ENCODE data around the gene TRAM2. TPM values are rescaled to one million over a fixed set of nuclear protein-coding genes. Genes with fewer than 3 reads are reported as not detected.

TRAM2 gene
- total and polyA plus RNA-seq, 5 donors from 2014 or later: 3.2 to 12.0 (median 4.0) TPM

- Mint-ChIP-seq H3K36me3 (peaks cover 57% of the 10 kb centered on the region), H3K27me3 (no peaks in the 10 kb centered on the region), H3K9me3 (no peaks in the 10 kb centered on the region), H3K4me3 (no peak overlapping the region), H3K27ac (no peak overlapping the region), H3K4me1 (peaks cover 0 to 4% (median 2%) of the 10 kb centered on the region in 4 donors)
- Histone ChIP-seq H3K9me3 (ENCODE audit: control insufficient read depth in 2 of 2, low read length in 2 of 2) (no peaks in the 10 kb centered on the region), H3K4me1 (ENCODE audit: control insufficient read depth, insufficient read depth, low read length, poor library complexity, severe bottlenecking) (no peaks in the 10 kb centered on the region), H3K4me3 (ENCODE audit: low read depth, low read length) (no peak overlapping the region), H3K27me3 (ENCODE audit: control insufficient read depth, insufficient read depth, low read length) (no peaks in the 10 kb centered on the region), H3K36me3 (ENCODE audit: control insufficient read depth, insufficient read depth, low read length) (peaks cover 30% of the 10 kb centered on the region), H3K27ac (ENCODE audit: insufficient read depth, low read length, poor library complexity, severe bottlenecking) (no peak overlapping the region)
- DNase-seq (no peak), ATAC-seq (ENCODE audit: low read depth in 2 of 2) (no peak)
Observed at GRCh38 chr6:52507557-52508260, 69.2 kb downstream of the TRAM2 start.

GRCh38 chr6:52506476-52506875 lies 70.4 kb downstream of the TRAM2 start:
- H3K27ac Mint-ChIP-seq: no peak overlapping the region
- Histone ChIP-seq H3K27me3 (ENCODE audit: control insufficient read depth, insufficient read depth, low read length) (no peaks in the 10 kb centered on the region), H3K9me3 (ENCODE audit: control insufficient read depth in 2 of 2, low read length in 2 of 2) (no peaks in the 10 kb centered on the region), H3K27ac (ENCODE audit: insufficient read depth, low read length, poor library complexity, severe bottlenecking) (no peak overlapping the region), H3K4me3 (ENCODE audit: low read depth, low read length) (no peak overlapping the region), H3K4me1 (ENCODE audit: control insufficient read depth, insufficient read depth, low read length, poor library complexity, severe bottlenecking) (no peaks in the 10 kb centered on the region), H3K36me3 (ENCODE audit: control insufficient read depth, insufficient read depth, low read length) (peaks cover 28% of the 10 kb centered on the region)
- no peaks in the 10 kb centered on the region for H3K27me3 Mint-ChIP-seq
- peaks cover 67% of the 10 kb centered on the region for H3K36me3 Mint-ChIP-seq
- no peaks in the 10 kb centered on the region for H3K9me3 Mint-ChIP-seq
- DNase-seq: no peak
- no peak for ATAC-seq (ENCODE audit: low read depth in 2 of 2)
- H3K4me1 Mint-ChIP-seq: peaks cover 0 to 4% (median 2%) of the 10 kb centered on the region in 4 donors
- H3K4me3 Mint-ChIP-seq: no peak overlapping the region

- no peaks in the 10 kb centered on the region for H3K27me3 Mint-ChIP-seq
- Histone ChIP-seq H3K27me3 (ENCODE audit: control insufficient read depth, insufficient read depth, low read length) (no peaks in the 10 kb centered on the region), H3K27ac (ENCODE audit: insufficient read depth, low read length, poor library complexity, severe bottlenecking) (no peak overlapping the region), H3K4me3 (ENCODE audit: low read depth, low read length) (no peak overlapping the region), H3K36me3 (ENCODE audit: control insufficient read depth, insufficient read depth, low read length) (peaks cover 28% of the 10 kb centered on the region), H3K4me1 (ENCODE audit: control insufficient read depth, insufficient read depth, low read length, poor library complexity, severe bottlenecking) (no peaks in the 10 kb centered on the region), H3K9me3 (ENCODE audit: control insufficient read depth in 2 of 2, low read length in 2 of 2) (no peaks in the 10 kb centered on the region)
- no peaks in the 10 kb centered on the region for H3K9me3 Mint-ChIP-seq
- peaks cover 70% of the 10 kb centered on the region for H3K36me3 Mint-ChIP-seq
- ATAC-seq (ENCODE audit: low read depth in 2 of 2) (no peak), DNase-seq (no peak)
- peaks cover 0 to 4% (median 1%) of the 10 kb centered on the region in 4 donors for H3K4me1 Mint-ChIP-seq
- H3K27ac Mint-ChIP-seq: no peak overlapping the region
- no peak overlapping the region for H3K4me3 Mint-ChIP-seq
Observed at GRCh38 chr6:52505726-52506409, 71.0 kb downstream of the TRAM2 start.

- Histone ChIP-seq H3K27me3 (ENCODE audit: control insufficient read depth, insufficient read depth, low read length) (no peaks in the 10 kb centered on the region), H3K4me3 (ENCODE audit: low read depth, low read length) (no peak overlapping the region), H3K27ac (ENCODE audit: insufficient read depth, low read length, poor library complexity, severe bottlenecking) (no peak overlapping the region), H3K4me1 (ENCODE audit: control insufficient read depth, insufficient read depth, low read length, poor library complexity, severe bottlenecking) (no peaks in the 10 kb centered on the region), H3K9me3 (ENCODE audit: control insufficient read depth in 2 of 2, low read length in 2 of 2) (no peaks in the 10 kb centered on the region), H3K36me3 (ENCODE audit: control insufficient read depth, insufficient read depth, low read length) (peaks cover 28% of the 10 kb centered on the region)
- H3K27me3 Mint-ChIP-seq: no peaks in the 10 kb centered on the region
- no peaks in the 10 kb centered on the region for H3K9me3 Mint-ChIP-seq
- H3K4me3 Mint-ChIP-seq: no peak overlapping the region
- no peak for DNase-seq
- H3K36me3 Mint-ChIP-seq: peaks cover 62% of the 10 kb centered on the region
- H3K4me1 Mint-ChIP-seq: peaks cover 0 to 4% (median 0%) of the 10 kb centered on the region in 4 donors
- no peak overlapping the region for H3K27ac Mint-ChIP-seq
- ATAC-seq (ENCODE audit: low read depth in 2 of 2): no peak
Observed at GRCh38 chr6:52504782-52505136, 72.1 kb downstream of the TRAM2 start.

GRCh38 chr6:52503851-52504781 lies 72.7 kb downstream of the TRAM2 start:
- Mint-ChIP-seq H3K36me3 (peaks cover 56% of the 10 kb centered on the region), H3K27me3 (no peaks in the 10 kb centered on the region), H3K4me1 (peaks cover 0 to 4% (median 0%) of the 10 kb centered on the region in 4 donors), H3K4me3 (no peak overlapping the region), H3K27ac (no peak overlapping the region), H3K9me3 (no peaks in the 10 kb centered on the region)
- no peak overlapping the region for H3K4me3 ChIP-seq (ENCODE audit: low read depth, low read length)
- DNase-seq: no peak
- ATAC-seq (ENCODE audit: low read depth in 2 of 2): no peak
- no peak overlapping the region for H3K27ac ChIP-seq (ENCODE audit: insufficient read depth, low read length, poor library complexity, severe bottlenecking)
- H3K36me3 ChIP-seq (ENCODE audit: control insufficient read depth, insufficient read depth, low read length): peaks cover 24% of the 10 kb centered on the region
- H3K9me3 ChIP-seq (ENCODE audit: control insufficient read depth in 2 of 2, low read length in 2 of 2): no peaks in the 10 kb centered on the region
- H3K4me1 ChIP-seq (ENCODE audit: control insufficient read depth, insufficient read depth, low read length, poor library complexity, severe bottlenecking): no peaks in the 10 kb centered on the region
- H3K27me3 ChIP-seq (ENCODE audit: control insufficient read depth, insufficient read depth, low read length): no peaks in the 10 kb centered on the region

- Histone ChIP-seq H3K4me3 (ENCODE audit: low read depth, low read length) (no peak overlapping the region), H3K9me3 (ENCODE audit: control insufficient read depth in 2 of 2, low read length in 2 of 2) (no peaks in the 10 kb centered on the region), H3K36me3 (ENCODE audit: control insufficient read depth, insufficient read depth, low read length) (peaks cover 20% of the 10 kb centered on the region), H3K4me1 (ENCODE audit: control insufficient read depth, insufficient read depth, low read length, poor library complexity, severe bottlenecking) (no peaks in the 10 kb centered on the region), H3K27me3 (ENCODE audit: control insufficient read depth, insufficient read depth, low read length) (no peaks in the 10 kb centered on the region), H3K27ac (ENCODE audit: insufficient read depth, low read length, poor library complexity, severe bottlenecking) (no peak overlapping the region)
- Mint-ChIP-seq H3K4me3 (no peak overlapping the region), H3K27me3 (no peaks in the 10 kb centered on the region), H3K9me3 (no peaks in the 10 kb centered on the region), H3K4me1 (peaks cover 0 to 4% (median 0%) of the 10 kb centered on the region in 4 donors), H3K27ac (no peak overlapping the region), H3K36me3 (peaks cover 48% of the 10 kb centered on the region)
- DNase-seq: no peak
- ATAC-seq (ENCODE audit: low read depth in 2 of 2): no peak
Observed at GRCh38 chr6:52503323-52503747, 73.5 kb downstream of the TRAM2 start.

DNA sequence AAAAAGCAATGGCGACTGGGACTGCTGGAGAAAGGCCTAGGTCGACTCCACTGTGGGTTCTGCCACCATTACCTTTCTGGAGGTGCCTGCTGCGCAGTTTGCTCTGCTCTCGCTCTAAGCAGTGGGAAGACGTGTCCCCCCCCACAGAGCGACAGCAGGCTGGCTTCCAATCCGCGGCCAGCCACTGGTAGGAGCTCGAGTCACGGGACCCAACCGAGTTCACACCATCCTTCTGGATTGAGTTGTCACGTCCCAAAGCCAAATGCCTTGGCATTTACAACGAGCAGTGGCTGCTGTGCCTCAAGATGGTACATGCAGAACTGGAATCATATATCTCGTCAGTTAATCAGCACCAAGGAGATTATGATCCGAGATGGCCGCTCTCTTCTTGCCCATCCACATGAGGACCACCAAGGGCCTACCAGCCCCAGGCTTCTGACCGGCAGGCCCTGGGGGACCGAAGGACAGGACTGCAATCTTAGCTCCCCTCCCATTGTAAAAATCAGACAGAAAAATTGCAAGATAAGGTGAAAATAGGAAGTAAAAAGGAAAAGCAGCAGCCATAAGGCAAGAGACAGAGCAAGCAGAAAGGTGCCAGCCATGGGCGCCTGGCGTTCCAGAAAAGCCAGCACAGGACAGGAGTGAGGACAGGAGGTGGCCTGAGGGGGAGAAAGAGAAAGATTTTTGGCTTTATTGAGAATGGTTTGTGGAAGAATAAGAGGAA lies 74.4 kb downstream of the TRAM2 start:
- no peak for DNase-seq
- Mint-ChIP-seq H3K4me1 (peaks cover 0 to 4% (median 2%) of the 10 kb centered on the region in 4 donors), H3K27me3 (no peaks in the 10 kb centered on the region), H3K4me3 (no peak overlapping the region), H3K36me3 (peaks cover 40% of the 10 kb centered on the region), H3K27ac (no peak overlapping the region), H3K9me3 (no peaks in the 10 kb centered on the region)
- Histone ChIP-seq H3K27ac (ENCODE audit: insufficient read depth, low read length, poor library complexity, severe bottlenecking) (no peak overlapping the region), H3K4me3 (ENCODE audit: low read depth, low read length) (no peak overlapping the region), H3K9me3 (ENCODE audit: control insufficient read depth in 2 of 2, low read length in 2 of 2) (no peaks in the 10 kb centered on the region), H3K27me3 (ENCODE audit: control insufficient read depth, insufficient read depth, low read length) (no peaks in the 10 kb centered on the region), H3K4me1 (ENCODE audit: control insufficient read depth, insufficient read depth, low read length, poor library complexity, severe bottlenecking) (no peaks in the 10 kb centered on the region), H3K36me3 (ENCODE audit: control insufficient read depth, insufficient read depth, low read length) (peaks cover 12% of the 10 kb centered on the region)
- ATAC-seq (ENCODE audit: low read depth in 2 of 2): no peak

All from CD4-positive, CD25-positive, alpha-beta regulatory T cell (primary cell).